WTC11 (cell line): ENCODE results near the gene KCNE1.
"Not testable (repeated sequence)": the region's sequence is repeated elsewhere in the genome, so short reads cannot be mapped to it uniquely, and the experiment has no call there.

ENCODE experiments used
- AR ChIP-seq: fragments of 250-450 bp; sonication (Bioruptor Pico); IDR thresholded peaks from 2 replicates; pipeline ENCODE4 v1.9.0; 2021; ENCODE audit warnings: mild to moderate bottlenecking
- ATF1 ChIP-seq: sonication (generic); formaldehyde crosslinking; IDR thresholded peaks from 2 replicates; pipeline ENCODE4 v1.8.1; 2023; ENCODE audit warnings: mild to moderate bottlenecking, moderate library complexity, missing genetic modification reagents
- ATF2 ChIP-seq: sonication (generic); formaldehyde crosslinking; IDR thresholded peaks from 2 replicates; pipeline ENCODE4 v1.8.1; 2022; ENCODE audit warnings: low read depth, missing genetic modification reagents, borderline replicate concordance
- CBFB ChIP-seq: sonication (generic); formaldehyde crosslinking; IDR thresholded peaks from 2 replicates; pipeline ENCODE4 v1.8.1; 2022; ENCODE audit warnings: mild to moderate bottlenecking, low read depth, missing genetic modification reagents
- CTCF ChIP-seq: fragments of 200-600 bp; IDR thresholded peaks from 2 replicates; pipeline ENCODE4 v1.8.0; 2022; ENCODE audit warnings: antibody characterized with exemption
- E2F4 ChIP-seq: sonication (generic); formaldehyde crosslinking; IDR thresholded peaks from 2 replicates; pipeline ENCODE4 v1.8.1; 2022; ENCODE audit warnings: low read depth, mild to moderate bottlenecking, moderate library complexity, missing genetic modification reagents, borderline replicate concordance
- ELF4 ChIP-seq: sonication (generic); formaldehyde crosslinking; IDR thresholded peaks from 2 replicates; pipeline ENCODE4 v1.8.1; 2022; ENCODE audit warnings: low read depth, mild to moderate bottlenecking, moderate library complexity, missing genetic modification reagents
- ETV6 ChIP-seq: sonication (generic); formaldehyde crosslinking; IDR thresholded peaks from 2 replicates; pipeline ENCODE4 v1.8.1; 2022; ENCODE audit warnings: mild to moderate bottlenecking, missing genetic modification reagents
- PREB ChIP-seq: sonication (generic); formaldehyde crosslinking; IDR thresholded peaks from 2 replicates; pipeline ENCODE4 v1.8.1; 2022; ENCODE audit warnings: mild to moderate bottlenecking, missing genetic modification reagents, moderate library complexity, borderline replicate concordance
- STAT6 ChIP-seq: sonication (generic); formaldehyde crosslinking; conservative IDR thresholded peaks from 2 replicates; pipeline ENCODE4 v1.8.1; 2023; ENCODE audit warnings: mild to moderate bottlenecking, low read depth, missing genetic modification reagents, moderate library complexity
- TEAD4 ChIP-seq: sonication (generic); formaldehyde crosslinking; IDR thresholded peaks from 2 replicates; pipeline ENCODE4 v1.8.0; 2022; ENCODE audit warnings: mild to moderate bottlenecking, missing genetic modification reagents
- ZNF138 ChIP-seq: sonication (generic); formaldehyde crosslinking; conservative IDR thresholded peaks from 2 replicates; pipeline ENCODE4 v1.8.1; 2022; ENCODE audit warnings: mild to moderate bottlenecking, moderate library complexity, missing genetic modification reagents
- ZNF281 ChIP-seq: sonication (generic); formaldehyde crosslinking; IDR thresholded peaks from 2 replicates; pipeline ENCODE4 v1.8.0; 2023; ENCODE audit warnings: mild to moderate bottlenecking, missing genetic modification reagents
- ZNF423 ChIP-seq: fragments of 250-450 bp; sonication (Bioruptor Pico); IDR thresholded peaks from 2 replicates; pipeline ENCODE4 v2.1.2; 2022; ENCODE audit warnings: mild to moderate bottlenecking, moderate library complexity

- not testable (repeated sequence) for TF ChIP-seq CTCF; E2F4 (CRISPR knock-in tag); PREB (CRISPR knock-in tag); ELF4 (CRISPR knock-in tag); ZNF423 (CRISPR knock-in tag); ATF2 (CRISPR knock-in tag); CBFB (CRISPR knock-in tag); ETV6 (CRISPR knock-in tag); AR (CRISPR knock-in tag); ATF1 (CRISPR knock-in tag); TEAD4 (CRISPR knock-in tag); ZNF281 (CRISPR knock-in tag); STAT6 (CRISPR knock-in tag); ZNF138 (CRISPR knock-in tag)
These were observed 42.7 kb upstream of the KCNE1 start for GRCh38 chr21:34554670-34555069.
